NCI-H1417 treated with DMSO at 0.1 percent for 48 hours (cell line): ENCODE results near the gene STX1B.
"Not testable (repeated sequence)": the region's sequence is repeated elsewhere in the genome, so short reads cannot be mapped to it uniquely, and the experiment has no call there.

Source experiments
- DNase-seq: peaks from one replicate; lab custom pipeline; 2025; lab: John Stamatoyannopoulos, UW

Gene STX1B

GRCh38 chr16:31010585-31011325 is at the start of gene STX1B:
STX1B (minus strand) TSS chr16:31010638; CDS start chr16:31010396, 242 bp downstream.
- DNase-seq = no peak

- DNase-seq = no peak
Observed at GRCh38 chr16:31055613-31056012, 45.2 kb upstream of the STX1B start.

DNA sequence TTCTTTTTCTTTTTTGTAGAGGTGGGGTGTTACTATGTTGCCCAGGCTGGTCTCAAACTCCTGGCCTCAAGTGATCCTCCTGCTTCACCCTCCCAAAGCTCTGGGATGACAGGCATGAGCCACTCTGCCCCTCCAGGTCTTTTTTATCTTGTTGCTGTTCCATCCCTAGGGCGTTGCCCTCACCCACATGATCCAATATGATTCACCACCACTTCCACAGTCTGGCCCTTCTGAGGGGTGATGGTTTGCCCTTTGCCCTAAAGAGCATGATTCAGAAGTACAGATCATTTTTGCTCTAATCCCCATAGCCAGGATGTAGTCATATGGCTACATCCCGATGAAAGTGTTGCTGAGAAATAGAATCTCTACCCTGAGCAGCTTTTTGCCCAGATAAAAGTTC is 41.7 kb upstream of the STX1B start:
- no peak for DNase-seq

GRCh38 chr16:31050280-31051030 is 40.0 kb upstream of the STX1B start:
- no peak for DNase-seq

DNA sequence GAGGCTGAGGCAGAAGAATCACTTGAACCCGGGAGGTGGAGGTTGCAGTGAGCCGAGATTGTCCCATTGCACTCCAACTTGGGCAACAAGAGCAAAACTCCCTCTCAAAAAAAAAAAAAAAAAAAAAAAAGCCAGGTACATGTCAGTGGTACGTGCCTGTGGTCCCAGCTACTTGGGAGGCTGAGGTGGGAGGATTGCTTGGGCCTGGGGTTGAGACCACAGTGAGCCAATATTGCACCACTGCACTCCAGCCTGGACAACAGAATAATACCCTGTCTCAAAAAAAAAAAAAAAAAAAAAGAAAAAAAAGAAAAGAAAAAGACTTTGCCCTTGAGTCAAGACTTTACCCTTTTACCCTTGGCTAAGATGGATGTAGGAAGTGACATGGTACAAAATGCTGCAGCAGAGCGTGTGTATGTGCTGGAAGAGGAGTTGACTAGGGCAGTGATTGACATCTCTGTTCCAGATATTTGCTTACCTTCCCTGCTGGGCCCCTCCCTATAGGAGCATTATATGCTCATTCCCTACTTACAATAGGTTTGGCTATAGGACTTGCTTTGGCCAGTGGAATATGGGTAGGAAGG is 33.6 kb upstream of the STX1B start:
- DNase-seq = no peak

- no peak for DNase-seq
Observed at GRCh38 chr16:31043352-31043751, 32.9 kb upstream of the STX1B start.

GRCh38 chr16:31042866-31043265 is 32.4 kb upstream of the STX1B start:
- DNase-seq = no peak

- DNase-seq = no peak
Observed at GRCh38 chr16:31038993-31039392, 28.6 kb upstream of the STX1B start.

- DNase-seq = no peak
Observed at GRCh38 chr16:31036691-31037090, 26.3 kb upstream of the STX1B start.

DNA sequence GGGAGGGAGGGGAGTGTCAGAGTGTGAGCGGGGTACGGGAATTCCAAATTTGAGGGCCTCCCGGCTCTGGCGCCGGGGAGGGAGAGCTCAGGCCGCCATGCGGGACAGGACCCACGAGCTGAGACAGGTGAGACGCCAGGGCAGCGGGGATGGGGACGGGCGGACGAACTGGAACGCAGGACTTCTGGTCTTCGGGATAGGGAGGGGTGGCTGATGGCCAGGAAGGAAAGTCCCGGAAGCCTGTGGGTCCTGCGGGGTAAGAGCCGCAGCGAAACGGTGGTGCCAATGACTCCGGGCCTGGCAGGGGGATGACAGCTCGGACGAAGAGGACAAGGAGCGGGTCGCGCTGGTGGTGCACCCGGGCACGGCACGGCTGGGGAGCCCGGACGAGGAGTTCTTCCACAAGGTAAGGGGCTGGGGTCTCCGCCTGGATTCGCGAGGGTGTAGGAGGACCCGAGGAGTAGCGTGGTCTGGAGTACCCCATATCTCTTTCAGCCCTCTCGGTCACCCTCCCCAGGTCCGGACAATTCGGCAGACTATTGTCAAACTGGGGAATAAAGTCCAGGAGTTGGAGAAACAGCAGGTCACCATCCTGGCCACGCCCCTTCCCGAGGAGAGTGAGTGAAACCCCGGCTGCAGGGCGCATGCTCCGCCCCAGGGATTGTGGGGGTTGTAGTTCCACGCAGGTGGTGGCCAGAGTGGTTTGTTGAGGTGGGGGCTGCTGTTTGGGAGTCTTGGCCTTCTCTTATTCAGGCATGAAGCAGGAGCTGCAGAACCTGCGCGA is 23.5 kb upstream of the STX1B start:
- no peak for DNase-seq

DNA sequence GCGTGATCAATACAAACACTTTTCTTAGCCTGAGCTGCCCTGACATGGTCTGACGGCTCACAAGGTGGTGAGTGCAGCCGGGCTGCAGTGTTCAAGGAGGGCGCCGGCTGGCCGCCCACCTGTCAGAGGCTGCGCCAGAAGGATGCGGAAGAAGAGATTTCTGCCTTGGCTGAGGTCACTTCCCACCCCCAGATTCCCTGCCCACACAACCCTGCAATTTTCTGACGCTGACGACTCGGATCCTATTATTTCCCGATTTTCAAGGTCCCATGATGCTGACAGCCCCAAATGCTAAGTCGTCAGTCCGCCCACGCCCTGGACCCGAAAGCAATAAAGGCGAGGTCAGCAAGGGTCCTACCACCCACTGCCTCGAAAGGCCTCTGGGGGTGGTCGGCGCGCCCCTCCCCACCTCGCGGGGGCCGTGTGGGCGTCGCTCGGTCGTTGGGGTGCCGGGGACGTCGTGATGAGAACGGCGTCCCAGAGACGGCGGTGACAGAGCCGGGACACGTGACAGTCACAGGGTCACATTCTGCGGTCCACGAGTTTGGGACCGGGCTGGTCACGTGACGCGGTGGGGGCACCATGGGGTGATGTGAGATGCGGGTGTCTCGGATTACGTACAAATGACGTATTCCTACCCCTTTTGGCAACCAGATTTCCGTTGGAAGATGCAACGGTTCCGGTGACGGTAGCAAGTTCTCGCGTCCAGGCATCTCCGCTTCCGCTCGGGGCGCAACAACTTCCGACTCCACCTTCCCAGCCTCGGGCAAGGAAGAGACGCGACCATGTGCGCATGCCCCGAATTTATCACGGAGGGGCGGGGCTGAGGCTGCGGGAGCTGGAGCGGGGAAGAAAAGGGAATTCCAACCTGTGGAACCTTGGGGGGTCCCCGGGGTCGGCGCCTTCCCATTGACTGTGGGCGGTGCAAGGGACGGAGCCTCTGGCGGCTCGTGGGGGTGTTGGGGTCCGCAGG is 22.6 kb upstream of the STX1B start, which contains the start of gene STX4:
Gene STX4 (plus strand): TSS at position 823 of the 973 bp plus-strand sequence. CDS start 248 bp downstream, outside the sequence.
- peak; percentile 49 for DNase-seq

DNA sequence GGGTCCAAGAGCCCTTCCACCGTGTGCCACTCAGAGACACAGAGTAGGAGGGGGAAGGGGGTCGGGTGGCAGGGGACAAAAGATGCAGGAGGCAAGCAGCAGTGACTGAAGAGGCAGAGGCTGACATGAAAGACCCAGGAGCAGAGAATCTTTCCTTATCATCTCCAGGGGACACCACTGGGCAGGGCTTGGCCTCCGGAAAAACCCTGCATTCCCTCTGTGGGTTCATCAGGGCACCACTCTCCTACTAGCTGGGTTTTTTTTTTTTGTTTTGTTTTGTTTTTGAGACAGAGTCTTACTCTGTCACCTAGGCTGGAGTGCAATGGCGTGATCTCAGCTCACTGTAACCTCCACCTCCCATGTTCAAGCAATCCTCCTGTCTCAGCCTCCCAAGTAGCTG is 20.8 kb upstream of the STX1B start:
- DNase-seq = no peak

DNA sequence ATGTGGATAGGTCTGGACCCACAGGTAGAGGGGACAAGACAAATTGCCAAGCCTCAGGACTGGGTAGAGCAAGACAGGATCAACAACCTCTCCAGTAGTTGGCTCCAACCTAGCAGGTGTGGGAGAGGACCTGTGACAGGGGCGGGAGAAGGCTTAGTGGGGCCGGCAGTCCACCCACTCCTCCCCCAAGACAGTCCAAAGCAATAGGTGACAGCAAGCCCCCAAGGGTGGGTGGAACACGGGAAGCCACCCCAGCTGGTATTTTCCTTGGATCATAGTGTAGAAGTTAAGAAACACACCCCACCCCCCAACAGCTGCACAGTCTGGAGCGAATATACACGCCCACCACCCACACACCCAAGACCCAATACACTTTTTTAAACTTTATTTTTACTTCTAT is 18.8 kb upstream of the STX1B start:
- DNase-seq = no peak

DNA sequence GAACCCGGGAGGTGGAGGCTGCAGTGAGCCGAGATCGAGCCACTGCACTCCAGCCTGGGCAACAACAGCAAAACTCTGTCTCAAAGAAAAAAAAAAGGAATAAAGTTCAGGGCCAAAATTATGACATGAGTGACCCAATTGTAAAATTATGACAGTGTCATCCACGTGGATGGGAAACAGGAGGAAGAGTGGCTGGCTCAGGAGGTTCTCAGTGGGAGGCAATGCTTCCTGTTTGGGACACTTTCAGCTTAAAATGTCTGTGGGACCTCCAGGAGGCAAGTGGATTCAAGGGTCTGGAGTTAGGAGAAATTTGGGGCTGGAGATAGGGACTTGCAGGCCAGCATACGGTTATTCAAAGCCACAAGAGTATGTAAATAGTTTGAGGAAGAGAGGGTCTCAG is 14.9 kb upstream of the STX1B start:
- no peak for DNase-seq

DNA sequence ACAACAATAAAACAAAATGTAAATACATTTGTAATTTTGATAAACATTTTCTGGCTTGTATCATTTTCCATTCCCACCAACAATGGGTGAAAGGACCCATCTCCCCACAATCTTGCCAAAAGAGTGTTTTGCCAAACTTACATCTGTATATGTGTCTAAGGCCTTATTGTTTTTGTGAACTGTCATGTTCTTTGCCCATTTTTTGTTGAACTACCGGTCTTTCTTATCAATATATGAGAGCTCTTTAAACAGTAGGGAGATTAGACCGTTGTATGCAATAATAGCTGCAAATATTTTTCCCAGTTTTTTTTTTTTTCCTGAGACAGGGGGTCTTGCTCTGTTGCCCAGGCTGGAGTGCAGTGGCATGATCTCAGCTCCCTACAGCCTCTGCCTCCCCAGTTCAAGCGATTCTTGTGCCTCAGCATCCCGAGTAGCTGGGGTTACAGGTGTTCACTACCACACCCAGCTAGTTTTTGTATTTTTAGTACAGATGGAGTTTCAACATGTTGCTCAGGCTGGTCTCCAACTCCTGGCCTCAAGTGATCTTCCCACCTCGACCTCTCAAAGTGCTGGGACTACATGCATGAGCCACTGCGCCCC is 13.3 kb upstream of the STX1B start:
- no peak for DNase-seq

DNA sequence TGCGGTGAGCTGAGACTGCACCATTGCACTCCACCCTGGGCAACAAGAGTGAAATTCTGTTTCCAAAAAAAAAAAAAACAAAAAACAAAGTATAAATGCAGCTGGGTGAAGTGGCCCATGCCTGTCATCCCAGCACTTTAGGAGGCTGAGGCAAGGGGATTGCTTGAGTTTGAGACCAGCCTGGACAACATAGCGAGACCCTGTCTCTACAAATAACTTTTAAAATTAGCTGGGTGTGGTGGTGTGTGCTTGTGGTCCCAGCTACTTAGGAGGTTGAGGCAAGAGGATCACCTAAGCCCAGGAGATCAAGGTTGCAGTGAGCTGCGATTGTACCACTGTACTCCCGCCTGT is 12.8 kb upstream of the STX1B start:
- DNase-seq = no peak

GRCh38 chr16:31022544-31023251 is 12.3 kb upstream of the STX1B start:
- DNase-seq = no peak

- no peak for DNase-seq
Observed at GRCh38 chr16:31020536-31020935, 10.1 kb upstream of the STX1B start.

DNA sequence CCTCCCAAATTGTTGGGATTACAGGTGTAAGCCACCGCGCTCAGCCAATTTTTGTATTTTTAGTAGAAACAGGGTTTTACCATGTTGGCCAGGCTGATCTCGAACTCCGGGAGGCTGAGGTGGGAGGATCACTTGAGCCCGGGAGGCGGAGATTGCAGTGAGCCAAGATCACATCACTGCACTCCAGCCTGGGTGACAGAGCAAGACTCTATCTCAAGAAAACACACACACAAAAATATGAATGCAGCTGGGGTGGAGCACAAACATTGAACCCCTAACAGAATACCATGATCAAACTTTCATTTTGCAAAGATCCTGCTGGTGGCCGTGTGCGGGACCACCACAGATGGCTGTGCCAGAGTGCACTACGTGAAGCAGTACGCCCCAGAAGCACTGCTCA is 7.3 kb upstream of the STX1B start:
- not testable (repeated sequence) for DNase-seq

DNA sequence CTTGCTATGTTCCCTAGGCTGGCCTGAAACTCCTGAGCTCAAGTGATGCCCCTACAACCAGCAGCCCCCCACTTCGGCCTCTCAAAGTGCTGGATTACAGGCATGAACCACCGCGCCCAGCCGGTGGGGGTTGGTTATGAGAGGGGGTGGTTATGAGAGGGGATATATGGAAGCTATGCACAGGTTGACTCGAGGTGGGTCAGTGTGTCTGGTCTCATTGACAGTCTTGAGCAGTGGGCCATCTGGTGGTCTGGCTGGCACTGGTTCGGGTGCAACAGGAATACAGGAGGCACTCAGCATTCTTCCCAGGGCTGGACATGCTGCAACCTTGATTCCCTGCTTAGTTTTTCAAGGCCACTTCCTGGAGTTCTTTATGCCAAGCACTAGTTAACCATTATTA is 5.6 kb upstream of the STX1B start:
- no peak for DNase-seq
